ENCODE data around the gene COL8A1. TPM values are rescaled to one million over a fixed set of nuclear protein-coding genes. Genes with fewer than 3 reads are reported as not detected.

Gene COL8A1
- total and polyA plus RNA-seq, 9 of the 15 experiments (the other 6 are each of a cell fraction or from before 2014, with no cell fraction given): 0.07 TPM; not detected in 8

DNA sequence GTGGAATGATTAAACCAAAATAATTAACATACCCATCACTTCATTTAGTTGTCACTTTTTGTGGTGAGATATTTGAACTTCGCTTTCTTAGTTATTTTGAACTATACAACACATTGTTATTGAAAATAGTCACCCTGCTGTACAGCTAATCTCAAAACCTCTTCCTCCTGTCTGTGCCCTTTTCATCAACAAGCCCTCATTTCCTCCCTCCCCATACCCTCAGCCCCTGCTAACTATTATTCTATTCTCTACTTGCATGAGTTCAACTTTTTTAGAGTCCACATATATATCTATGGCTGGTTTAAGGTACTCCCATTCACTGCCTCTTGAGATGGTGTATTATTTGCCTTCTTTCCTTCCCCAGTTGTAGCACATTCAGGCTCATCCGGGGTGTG lies 32.2 kb downstream of the COL8A1 start:
- intact Hi-C loops (cut with micrococcal nuclease): no loop called here
- Histone ChIP-seq H3K9me1 (ENCODE audit: control insufficient read depth, insufficient read depth, low read length) (no peaks in the 10 kb centered on the region), H3K9me3 (replicated peaks; ENCODE audit: control insufficient read depth, insufficient read depth, low read depth, low read length) (no peaks in the 10 kb centered on the region), H3K79me2 (ENCODE audit: control insufficient read depth, insufficient read depth, low read length) (no peaks in the 10 kb centered on the region), H3K4me2 (ENCODE audit: insufficient read depth, low read length) (no peak overlapping the region), H2AFZ (ENCODE audit: low read depth, low read length) (no peak overlapping the region), H3K36me3 (ENCODE audit: control insufficient read depth, insufficient read depth, low read length) (no peaks in the 10 kb centered on the region), H3K27ac (ENCODE audit: extremely low read depth, low read depth, low read length) (no peak overlapping the region), H4K20me1 (replicated peaks; ENCODE audit: control insufficient read depth, insufficient read depth, low read length) (no peaks in the 10 kb centered on the region), H3K4me1 (replicated peaks in 1 of 2; ENCODE audit: control insufficient read depth in 2 of 2, insufficient read depth in 2 of 2, low read length in 2 of 2) (no peaks in the 10 kb centered on the region), H3K9ac (ENCODE audit: insufficient read depth in 1 of 2, low read depth in 2 of 2, low read length in 2 of 2) (no peak overlapping the region), H3K4me3 (no peak overlapping the region), H3K27me3 (ENCODE audit: control insufficient read depth in 2 of 2, insufficient read depth in 2 of 2, low read length in 2 of 2) (no peaks in the 10 kb centered on the region)
- POLR2A ChIA-PET: no interaction called here
- TF ChIP-seq NFATC3 (IDR thresholded peaks at IDR 0.05) (no peak), ZBTB34 (CRISPR knock-in tag; IDR thresholded peaks at IDR 0.05) (no peak)
- ATAC-seq: no peak
- DNase-seq (ENCODE audit: extremely low read depth in 1 of 4, low spot score in 3 of 4): no peak
- BruUV-seq (replicated peaks): no TSS peak
- in situ Hi-C loops (cut with MboI): no loop called here
- no peak for FAIRE-seq
- CTCF ChIA-PET (ENCODE audit: low intra/inter-chr PET ratio): no interaction called here
- WGBS (ENCODE audit: insufficient coverage, low coverage, missing lambda C conversion rate): 6% methylated on average over 2 of the region's 2 CpGs

DNA sequence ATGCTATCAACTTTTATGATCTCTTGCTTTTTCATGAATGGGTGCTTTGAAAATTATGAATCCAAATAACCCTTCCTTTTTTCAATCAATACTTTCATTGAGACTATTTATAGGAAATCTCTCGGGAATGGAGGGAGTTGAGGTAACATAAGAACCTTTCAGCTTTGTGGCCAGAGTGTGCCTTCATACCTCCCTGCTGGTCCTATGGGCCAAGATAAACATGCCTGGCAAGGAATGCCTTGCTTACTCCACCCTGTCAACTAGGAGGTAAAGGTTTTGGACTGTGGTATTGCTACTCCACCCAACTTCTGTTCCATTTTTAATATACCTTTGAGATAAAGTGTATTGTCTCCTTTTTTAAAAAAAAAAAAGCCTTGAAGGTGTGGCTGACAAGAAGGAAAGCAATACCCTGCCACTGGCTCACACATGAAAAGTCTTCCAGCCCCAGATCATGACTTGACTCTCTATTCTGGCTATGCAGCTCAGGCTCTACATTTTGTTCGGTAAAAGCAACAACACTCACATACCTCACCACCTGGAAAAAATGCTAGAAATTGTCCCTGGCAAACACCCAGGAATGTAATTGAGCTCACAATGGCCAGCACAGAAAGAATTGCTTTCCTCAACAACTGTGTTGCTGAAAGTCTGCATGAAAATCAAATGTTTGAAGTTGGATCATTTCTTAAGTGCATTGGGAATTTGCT lies 35.8 kb downstream of the COL8A1 start:
- H3K9me3 ChIP-seq (replicated peaks; ENCODE audit: control insufficient read depth, insufficient read depth, low read depth, low read length): no peaks in the 10 kb centered on the region
- in situ Hi-C loops (cut with MboI) (no loop called here), intact Hi-C loops (cut with micrococcal nuclease) (no loop called here)
- ChIA-PET POLR2A (interaction anchor here (0.5 kb wide), 1 partner anchor 1219 kb away, joined by 3 read pairs; no protein-coding TSS in a partner anchor), CTCF (ENCODE audit: low intra/inter-chr PET ratio) (no interaction called here)
- H3K27me3 ChIP-seq (ENCODE audit: control insufficient read depth in 2 of 2, insufficient read depth in 2 of 2, low read length in 2 of 2): no peaks in the 10 kb centered on the region
- DNase-seq (ENCODE audit: extremely low read depth in 1 of 4, low spot score in 3 of 4) (no peak), FAIRE-seq (no peak), ATAC-seq (no peak)
- BruUV-seq (replicated peaks): no TSS peak
- 0% methylated on average over 1 of the region's 2 CpGs for WGBS (ENCODE audit: insufficient coverage, low coverage, missing lambda C conversion rate)
- H3K27ac ChIP-seq (ENCODE audit: extremely low read depth, low read depth, low read length): no peak overlapping the region
- no peak overlapping the region for H3K4me2 ChIP-seq (ENCODE audit: insufficient read depth, low read length)
- H3K79me2 ChIP-seq (ENCODE audit: control insufficient read depth, insufficient read depth, low read length): no peaks in the 10 kb centered on the region
- H3K36me3 ChIP-seq (ENCODE audit: control insufficient read depth, insufficient read depth, low read length): no peaks in the 10 kb centered on the region
- no peaks in the 10 kb centered on the region for H4K20me1 ChIP-seq (replicated peaks; ENCODE audit: control insufficient read depth, insufficient read depth, low read length)
- no peaks in the 10 kb centered on the region for H3K9me1 ChIP-seq (ENCODE audit: control insufficient read depth, insufficient read depth, low read length)
- H2AFZ ChIP-seq (ENCODE audit: low read depth, low read length): no peak overlapping the region
- H3K4me1 ChIP-seq (replicated peaks in 1 of 2; ENCODE audit: control insufficient read depth in 2 of 2, insufficient read depth in 2 of 2, low read length in 2 of 2): no peaks in the 10 kb centered on the region
- no peak overlapping the region for H3K9ac ChIP-seq (ENCODE audit: insufficient read depth in 1 of 2, low read depth in 2 of 2, low read length in 2 of 2)
- TF ChIP-seq, protein P1, sequence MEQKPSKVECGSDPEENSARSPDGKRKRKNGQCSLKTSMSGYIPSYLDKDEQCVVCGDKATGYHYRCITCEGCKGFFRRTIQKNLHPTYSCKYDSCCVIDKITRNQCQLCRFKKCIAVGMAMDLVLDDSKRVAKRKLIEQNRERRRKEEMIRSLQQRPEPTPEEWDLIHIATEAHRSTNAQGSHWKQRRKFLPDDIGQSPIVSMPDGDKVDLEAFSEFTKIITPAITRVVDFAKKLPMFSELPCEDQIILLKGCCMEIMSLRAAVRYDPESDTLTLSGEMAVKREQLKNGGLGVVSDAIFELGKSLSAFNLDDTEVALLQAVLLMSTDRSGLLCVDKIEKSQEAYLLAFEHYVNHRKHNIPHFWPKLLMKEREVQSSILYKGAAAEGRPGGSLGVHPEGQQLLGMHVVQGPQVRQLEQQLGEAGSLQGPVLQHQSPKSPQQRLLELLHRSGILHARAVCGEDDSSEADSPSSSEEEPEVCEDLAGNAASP (IDR thresholded peaks at IDR 0.05): no peak
- no peak for TF ChIP-seq FOXJ2 (tag; IDR thresholded peaks at IDR 0.05)
- no peak overlapping the region for H3K4me3 ChIP-seq
